Measurements from ENCODE around the gene OR11L1. TPM values are rescaled to one million over a fixed set of nuclear protein-coding genes. Genes with fewer than 3 reads are reported as not detected.

Gene OR11L1, protein sequence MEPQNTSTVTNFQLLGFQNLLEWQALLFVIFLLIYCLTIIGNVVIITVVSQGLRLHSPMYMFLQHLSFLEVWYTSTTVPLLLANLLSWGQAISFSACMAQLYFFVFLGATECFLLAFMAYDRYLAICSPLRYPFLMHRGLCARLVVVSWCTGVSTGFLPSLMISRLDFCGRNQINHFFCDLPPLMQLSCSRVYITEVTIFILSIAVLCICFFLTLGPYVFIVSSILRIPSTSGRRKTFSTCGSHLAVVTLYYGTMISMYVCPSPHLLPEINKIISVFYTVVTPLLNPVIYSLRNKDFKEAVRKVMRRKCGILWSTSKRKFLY
- total RNA-seq (2021; ENCODE audit: unreplicated experiment) (not detected), Bru-seq, nascent RNA (not detected), BruChase-seq, experiment 1, labeled RNA remaining after a 6-hour chase (not detected), BruChase-seq, experiment 2, labeled RNA remaining after a 2-hour chase (not detected)
- polyA plus RNA-seq (2012), result not detected in 2 replicates
- long read RNA-seq, result 0 reads

DNA sequence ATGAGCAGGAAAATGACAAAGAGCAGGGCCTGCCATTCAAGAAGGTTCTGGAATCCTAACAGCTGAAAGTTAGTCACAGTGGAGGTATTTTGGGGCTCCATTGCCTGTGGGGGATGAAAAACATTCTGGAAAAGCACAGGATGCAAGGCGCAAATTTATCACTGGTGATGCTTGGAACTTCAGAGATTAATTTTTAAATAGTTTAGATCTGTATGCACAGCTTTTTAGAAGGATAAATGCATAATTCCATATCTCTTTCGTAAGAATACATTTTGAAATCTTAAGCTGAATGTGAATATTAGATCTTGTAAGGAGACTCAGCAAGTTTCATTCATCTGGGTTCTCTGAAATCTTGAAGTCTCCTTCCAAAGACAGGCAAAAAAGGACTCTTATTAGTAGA lies at the start of gene OR11L1:
TSS of gene OR11L1 (minus strand) at position 101 of the 400 bp plus-strand sequence. CDS start at position 101, 0 bp downstream.
- Histone ChIP-seq H3K36me3 (ENCODE audit: control insufficient read depth in 1 of 2, insufficient read depth in 2 of 2, low read length in 2 of 2) (no peaks in the 10 kb centered on the region), H3K9me3 (ENCODE audit: control insufficient read depth in 1 of 2, insufficient read depth in 1 of 2, low read depth in 1 of 2, low read length in 2 of 2) (peaks cover 3 to 12% of the 10 kb centered on the region in 2 experiments; a peak in 2 of 4 replicates), H3K9ac (ENCODE audit: low read length) (no peak within 1 kb of the TSS), H3K27me3 (ENCODE audit: insufficient read depth, low read length) (no peaks in the 10 kb centered on the region), H3K4me1 (ENCODE audit: control insufficient read depth in 1 of 2, insufficient read depth in 2 of 2, low read length in 2 of 2) (no peaks in the 10 kb centered on the region), H4K20me1 (ENCODE audit: insufficient read depth) (no peaks in the 10 kb centered on the region), H3K79me2 (ENCODE audit: insufficient read depth, low read length) (no peaks in the 10 kb centered on the region), H3K4me3 (replicated peaks in 1 of 2; ENCODE audit: low read depth in 1 of 2, low read length in 2 of 2) (no peak within 1 kb of the TSS), H3K27ac (ENCODE audit: low read depth, low read length) (no peak within 1 kb of the TSS), H2AFZ (ENCODE audit: low read depth, low read length, poor library complexity, severe bottlenecking) (no peak within 1 kb of the TSS), H3K4me2 (ENCODE audit: low read length) (no peak within 1 kb of the TSS), H3K9me2 (ENCODE audit: insufficient read depth) (no peaks in the 10 kb centered on the region)
- RAD21 ChIA-PET (ENCODE audit: low non-redundant PET in 1 of 2, low total read pairs in 2 of 2, uncharacterized antibody in 2 of 2, unreplicated experiment in 2 of 2), result no interaction called here
- CTCF ChIA-PET, result no interaction called here
- TF ChIP-seq SIN3A (IDR thresholded peaks at IDR 0.05; ENCODE audit: low read depth) (no peak), ELF1 (IDR thresholded peaks at IDR 0.05; ENCODE audit: borderline replicate concordance, low read depth) (no peak), CEBPB (IDR thresholded peaks at IDR 0.05; ENCODE audit: low read depth) (no peak), CTCF (IDR thresholded peaks at IDR 0.05 in 2 of 3, conservative IDR thresholded peaks at IDR 0.05 in 1 of 3; ENCODE audit: borderline replicate concordance in 1 of 3, insufficient read depth in 1 of 3, low read depth in 2 of 3, low read length in 2 of 3) (no peak), RAD21 (IDR thresholded peaks at IDR 0.05; ENCODE audit: low read depth) (no peak), POLR2A (IDR thresholded peaks at IDR 0.05; ENCODE audit: borderline replicate concordance, extremely low read depth, insufficient read depth, insufficient read length) (no peak)
- TF ChIP-seq, protein P1, sequence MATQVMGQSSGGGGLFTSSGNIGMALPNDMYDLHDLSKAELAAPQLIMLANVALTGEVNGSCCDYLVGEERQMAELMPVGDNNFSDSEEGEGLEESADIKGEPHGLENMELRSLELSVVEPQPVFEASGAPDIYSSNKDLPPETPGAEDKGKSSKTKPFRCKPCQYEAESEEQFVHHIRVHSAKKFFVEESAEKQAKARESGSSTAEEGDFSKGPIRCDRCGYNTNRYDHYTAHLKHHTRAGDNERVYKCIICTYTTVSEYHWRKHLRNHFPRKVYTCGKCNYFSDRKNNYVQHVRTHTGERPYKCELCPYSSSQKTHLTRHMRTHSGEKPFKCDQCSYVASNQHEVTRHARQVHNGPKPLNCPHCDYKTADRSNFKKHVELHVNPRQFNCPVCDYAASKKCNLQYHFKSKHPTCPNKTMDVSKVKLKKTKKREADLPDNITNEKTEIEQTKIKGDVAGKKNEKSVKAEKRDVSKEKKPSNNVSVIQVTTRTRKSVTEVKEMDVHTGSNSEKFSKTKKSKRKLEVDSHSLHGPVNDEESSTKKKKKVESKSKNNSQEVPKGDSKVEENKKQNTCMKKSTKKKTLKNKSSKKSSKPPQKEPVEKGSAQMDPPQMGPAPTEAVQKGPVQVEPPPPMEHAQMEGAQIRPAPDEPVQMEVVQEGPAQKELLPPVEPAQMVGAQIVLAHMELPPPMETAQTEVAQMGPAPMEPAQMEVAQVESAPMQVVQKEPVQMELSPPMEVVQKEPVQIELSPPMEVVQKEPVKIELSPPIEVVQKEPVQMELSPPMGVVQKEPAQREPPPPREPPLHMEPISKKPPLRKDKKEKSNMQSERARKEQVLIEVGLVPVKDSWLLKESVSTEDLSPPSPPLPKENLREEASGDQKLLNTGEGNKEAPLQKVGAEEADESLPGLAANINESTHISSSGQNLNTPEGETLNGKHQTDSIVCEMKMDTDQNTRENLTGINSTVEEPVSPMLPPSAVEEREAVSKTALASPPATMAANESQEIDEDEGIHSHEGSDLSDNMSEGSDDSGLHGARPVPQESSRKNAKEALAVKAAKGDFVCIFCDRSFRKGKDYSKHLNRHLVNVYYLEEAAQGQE (IDR thresholded peaks at IDR 0.05; ENCODE audit: low read depth), result no peak
- intact Hi-C loops (cut with micrococcal nuclease), result no loop called here
- DNase-seq (ENCODE audit: low read depth, low spot score), result no peak
- BruUV-seq (replicated peaks), result no TSS peak
- POLR2A ChIA-PET, result no interaction called here
- no peak for ATAC-seq
